ENCODE data around the gene VN1R2. TPM values are rescaled to one million over a fixed set of nuclear protein-coding genes. Genes with fewer than 3 reads are reported as not detected.
"Not testable (repeated sequence)": the region's sequence is repeated elsewhere in the genome, so short reads cannot be mapped to it uniquely, and the experiment has no call there.

The VN1R2 gene
- not detected in 2 replicates for total RNA-seq

GRCh38 chr19:53257715-53258342 lies at the start of gene VN1R2:
TSS of gene VN1R2 (plus strand) at chr19:53258292. CDS start at chr19:53258376, 84 bp downstream.
- H3K9me3 Mint-ChIP-seq = peaks cover 59% of the 10 kb centered on the region
- intact Hi-C loops (cut with micrococcal nuclease); DNase-seq (ENCODE audit: low spot score); H3K4me1 Mint-ChIP-seq (ENCODE audit: low read depth); H3K4me3 Mint-ChIP-seq (ENCODE audit: low read depth); H3K27me3 Mint-ChIP-seq (ENCODE audit: low read depth); H3K36me3 Mint-ChIP-seq (ENCODE audit: low read depth); H3K27ac Mint-ChIP-seq: not testable (repeated sequence)

GRCh38 chr19:53211554-53211953 lies 46.5 kb upstream of the VN1R2 start:
- H3K4me1 Mint-ChIP-seq (ENCODE audit: low read depth); H3K27ac Mint-ChIP-seq; H3K4me3 Mint-ChIP-seq (ENCODE audit: low read depth); intact Hi-C loops (cut with micrococcal nuclease); DNase-seq (ENCODE audit: low spot score); H3K27me3 Mint-ChIP-seq (ENCODE audit: low read depth): not testable (repeated sequence)
- Mint-ChIP-seq H3K9me3 (peaks cover 86% of the 10 kb centered on the region), H3K36me3 (ENCODE audit: low read depth) (peaks cover 70% of the 10 kb centered on the region)

DNA sequence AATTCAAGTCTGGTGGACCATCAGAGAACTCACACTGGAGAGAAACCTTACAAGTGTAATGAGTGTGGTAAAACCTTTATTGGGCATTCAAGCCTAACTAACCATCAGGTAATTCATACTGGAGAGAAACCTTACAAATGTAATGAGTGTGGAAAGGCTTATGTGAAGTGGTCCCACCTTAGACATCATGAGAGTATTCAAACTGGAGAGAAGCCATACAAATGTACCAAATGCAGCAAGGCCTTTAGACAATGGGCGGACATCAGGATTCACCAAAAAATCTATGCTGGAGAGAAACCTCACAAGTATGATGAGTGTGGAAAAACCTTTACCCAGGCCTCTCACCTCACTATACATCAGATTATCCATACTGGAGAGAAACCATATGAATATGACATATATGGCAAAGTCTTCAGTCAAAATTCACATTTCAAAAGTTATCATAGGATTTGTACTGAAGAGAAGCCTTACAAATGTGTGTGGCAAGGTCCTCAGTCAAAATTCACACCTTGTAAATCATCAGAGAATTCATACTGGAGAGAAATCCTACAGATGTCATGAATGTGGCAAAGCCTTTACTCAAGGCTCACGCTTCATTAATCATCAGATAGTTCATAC lies 45.3 kb upstream of the VN1R2 start:
- no peak overlapping the region for H3K27ac Mint-ChIP-seq
- H3K27me3 Mint-ChIP-seq (ENCODE audit: low read depth) = no peaks in the 10 kb centered on the region
- intact Hi-C loops (cut with micrococcal nuclease) = no loop called here
- no peak overlapping the region for H3K4me3 Mint-ChIP-seq (ENCODE audit: low read depth)
- peaks cover 76% of the 10 kb centered on the region for H3K9me3 Mint-ChIP-seq
- no peaks in the 10 kb centered on the region for H3K4me1 Mint-ChIP-seq (ENCODE audit: low read depth)
- peaks cover 59% of the 10 kb centered on the region for H3K36me3 Mint-ChIP-seq (ENCODE audit: low read depth)
- DNase-seq (ENCODE audit: low spot score) = no peak

- intact Hi-C loops (cut with micrococcal nuclease); DNase-seq (ENCODE audit: low spot score); H3K27ac Mint-ChIP-seq; H3K4me1 Mint-ChIP-seq (ENCODE audit: low read depth); H3K27me3 Mint-ChIP-seq (ENCODE audit: low read depth); H3K4me3 Mint-ChIP-seq (ENCODE audit: low read depth): not testable (repeated sequence)
- Mint-ChIP-seq H3K9me3 (peaks cover 66% of the 10 kb centered on the region), H3K36me3 (ENCODE audit: low read depth) (peaks cover 11% of the 10 kb centered on the region)
Observed at GRCh38 chr19:53222716-53223115, 35.4 kb upstream of the VN1R2 start.

- no peaks in the 10 kb centered on the region for H3K27me3 Mint-ChIP-seq (ENCODE audit: low read depth)
- no peak overlapping the region for H3K4me3 Mint-ChIP-seq (ENCODE audit: low read depth)
- H3K36me3 Mint-ChIP-seq (ENCODE audit: low read depth) = peaks cover 12% of the 10 kb centered on the region
- H3K27ac Mint-ChIP-seq = no peak overlapping the region
- H3K9me3 Mint-ChIP-seq = peaks cover 65% of the 10 kb centered on the region
- H3K4me1 Mint-ChIP-seq (ENCODE audit: low read depth) = no peaks in the 10 kb centered on the region
- no peak for DNase-seq (ENCODE audit: low spot score)
- intact Hi-C loops (cut with micrococcal nuclease) = no loop called here
Observed at GRCh38 chr19:53224606-53225005, 33.5 kb upstream of the VN1R2 start.

GRCh38 chr19:53237114-53237777 lies 20.8 kb upstream of the VN1R2 start:
- intact Hi-C loops (cut with micrococcal nuclease) = no loop called here
- Mint-ChIP-seq H3K27me3 (ENCODE audit: low read depth) (no peaks in the 10 kb centered on the region), H3K36me3 (ENCODE audit: low read depth) (peaks cover 15% of the 10 kb centered on the region), H3K4me1 (ENCODE audit: low read depth) (no peaks in the 10 kb centered on the region), H3K4me3 (ENCODE audit: low read depth) (no peak overlapping the region), H3K9me3 (peaks cover 87% of the 10 kb centered on the region), H3K27ac (no peak overlapping the region)
- DNase-seq (ENCODE audit: low spot score) = no peak

DNA sequence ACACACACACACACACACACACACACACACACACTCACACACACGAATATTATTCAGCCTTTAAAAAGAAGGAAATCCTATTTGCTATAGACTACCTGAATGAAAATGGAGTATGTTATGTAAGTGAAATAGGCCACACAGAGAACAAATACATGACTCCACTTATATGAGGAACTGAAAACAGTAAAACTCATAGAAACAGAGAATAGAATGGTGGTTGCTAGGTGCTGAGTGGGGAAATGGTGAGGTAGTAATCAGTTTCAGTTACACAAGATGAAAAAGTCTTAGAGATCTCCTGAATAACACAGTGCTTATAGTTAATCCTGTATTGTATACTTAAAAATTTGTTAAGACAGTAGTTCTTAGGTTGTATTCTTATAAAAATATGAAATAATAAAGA lies 11.6 kb upstream of the VN1R2 start:
- peaks cover 8% of the 10 kb centered on the region for H3K36me3 Mint-ChIP-seq (ENCODE audit: low read depth)
- H3K27ac Mint-ChIP-seq = no peak overlapping the region
- intact Hi-C loops (cut with micrococcal nuclease) = no loop called here
- peaks cover 84% of the 10 kb centered on the region for H3K9me3 Mint-ChIP-seq
- no peaks in the 10 kb centered on the region for H3K27me3 Mint-ChIP-seq (ENCODE audit: low read depth)
- no peaks in the 10 kb centered on the region for H3K4me1 Mint-ChIP-seq (ENCODE audit: low read depth)
- DNase-seq (ENCODE audit: low spot score) = no peak
- no peak overlapping the region for H3K4me3 Mint-ChIP-seq (ENCODE audit: low read depth)

GRCh38 chr19:53254411-53255341 lies 3.4 kb upstream of the VN1R2 start, which contains the start of gene ZNF677:
TSS of gene ZNF677 (minus strand) at chr19:53254873. CDS start at chr19:53251550, 3,323 bp downstream.
- H3K9me3 Mint-ChIP-seq = peaks cover 70% of the 10 kb centered on the region
- peaks cover 9% of the 10 kb centered on the region for H3K36me3 Mint-ChIP-seq (ENCODE audit: low read depth)
- intact Hi-C loops (cut with micrococcal nuclease) = no loop called here
- H3K4me3 Mint-ChIP-seq (ENCODE audit: low read depth) = peak within 1 kb of the TSS; percentile 78
- no peak within 1 kb of the TSS for H3K27ac Mint-ChIP-seq
- no peaks in the 10 kb centered on the region for H3K27me3 Mint-ChIP-seq (ENCODE audit: low read depth)
- H3K4me1 Mint-ChIP-seq (ENCODE audit: low read depth) = peaks cover 3% of the 10 kb centered on the region
- DNase-seq (ENCODE audit: low spot score) = peak; percentile 51

GRCh38 chr19:53267623-53268022 lies 9.5 kb downstream of the VN1R2 start, which contains the start of gene VN1R4:
TSS of gene VN1R4 (minus strand) at chr19:53267723. CDS start at chr19:53267665, 58 bp downstream.
- intact Hi-C loops (cut with micrococcal nuclease) = not testable (repeated sequence)

GRCh38 chr19:53269861-53270260 lies 11.8 kb downstream of the VN1R2 start:
- H3K27ac Mint-ChIP-seq; H3K36me3 Mint-ChIP-seq (ENCODE audit: low read depth); H3K4me3 Mint-ChIP-seq (ENCODE audit: low read depth); DNase-seq (ENCODE audit: low spot score); intact Hi-C loops (cut with micrococcal nuclease); H3K4me1 Mint-ChIP-seq (ENCODE audit: low read depth); H3K27me3 Mint-ChIP-seq (ENCODE audit: low read depth): not testable (repeated sequence)
- peaks cover 58% of the 10 kb centered on the region for H3K9me3 Mint-ChIP-seq

More at GRCh38 chr19:53267623-53268022, 9.5 kb downstream of the VN1R2 start, which contains the start of gene VN1R4:
- not testable (repeated sequence) for H3K27me3 Mint-ChIP-seq (ENCODE audit: low read depth); DNase-seq (ENCODE audit: low spot score); H3K27ac Mint-ChIP-seq; H3K4me1 Mint-ChIP-seq (ENCODE audit: low read depth); H3K36me3 Mint-ChIP-seq (ENCODE audit: low read depth); H3K4me3 Mint-ChIP-seq (ENCODE audit: low read depth)
- H3K9me3 Mint-ChIP-seq = peaks cover 60% of the 10 kb centered on the region

DNA sequence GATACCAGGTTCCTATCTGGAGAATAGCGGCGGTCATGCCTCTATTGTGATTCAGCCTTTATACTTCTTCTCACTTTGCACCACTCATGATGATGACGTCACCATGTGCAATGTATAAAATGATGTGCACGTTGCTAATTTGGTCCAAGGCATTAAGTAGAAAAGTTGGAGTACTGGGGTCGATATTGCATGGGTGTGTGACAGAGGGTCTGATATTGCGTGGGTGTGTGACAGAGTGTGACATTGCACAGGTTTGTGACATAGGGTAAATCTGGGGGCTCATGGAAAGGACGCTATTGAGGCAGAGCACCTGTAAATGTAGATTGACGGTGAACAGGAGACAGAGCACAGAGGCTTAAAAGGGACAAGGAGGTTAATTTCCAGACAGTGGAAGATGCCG lies 14.0 kb downstream of the VN1R2 start:
- intact Hi-C loops (cut with micrococcal nuclease) = no loop called here
- H3K27me3 Mint-ChIP-seq (ENCODE audit: low read depth) = no peaks in the 10 kb centered on the region
- H3K9me3 Mint-ChIP-seq = peaks cover 61% of the 10 kb centered on the region
- no peaks in the 10 kb centered on the region for H3K36me3 Mint-ChIP-seq (ENCODE audit: low read depth)
- H3K4me1 Mint-ChIP-seq (ENCODE audit: low read depth) = no peaks in the 10 kb centered on the region
- no peak overlapping the region for H3K4me3 Mint-ChIP-seq (ENCODE audit: low read depth)
- H3K27ac Mint-ChIP-seq = no peak overlapping the region
- no peak for DNase-seq (ENCODE audit: low spot score)

DNA sequence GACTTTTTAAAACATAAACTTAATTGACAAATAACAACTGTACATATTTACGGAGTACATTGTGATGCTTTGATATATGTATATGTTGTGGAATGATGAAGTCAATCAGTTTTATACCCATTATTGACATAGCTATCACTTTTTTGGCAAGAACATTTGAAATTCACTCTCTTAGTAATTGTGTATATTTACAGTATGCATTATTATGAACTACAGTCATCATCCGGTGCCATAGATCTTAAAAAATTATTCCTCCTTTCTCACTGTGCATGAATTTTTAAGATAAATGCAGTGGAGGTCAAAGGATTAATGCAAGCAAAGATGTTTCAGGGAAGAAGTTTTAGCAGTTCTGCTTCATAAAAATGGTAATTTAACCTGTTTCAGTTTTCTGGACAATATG lies 17.4 kb downstream of the VN1R2 start:
- no peak for DNase-seq (ENCODE audit: low spot score)
- H3K36me3 Mint-ChIP-seq (ENCODE audit: low read depth) = no peaks in the 10 kb centered on the region
- no peak overlapping the region for H3K4me3 Mint-ChIP-seq (ENCODE audit: low read depth)
- peaks cover 69% of the 10 kb centered on the region for H3K9me3 Mint-ChIP-seq
- no peaks in the 10 kb centered on the region for H3K27me3 Mint-ChIP-seq (ENCODE audit: low read depth)
- intact Hi-C loops (cut with micrococcal nuclease) = no loop called here
- no peak overlapping the region for H3K27ac Mint-ChIP-seq
- no peaks in the 10 kb centered on the region for H3K4me1 Mint-ChIP-seq (ENCODE audit: low read depth)
